Right atrium auricular region (tissue), 2 donors: ENCODE measurements around the gene TEC. TPM values are rescaled to one million over a fixed set of nuclear protein-coding genes. Genes with fewer than 3 reads are reported as not detected.

Experiments used
- DNase-seq: peaks from one replicate; pipeline ENCODE4 v3.0.0-alpha.2; 2019; ENCODE audit warnings: low spot score
- H3K27ac ChIP-seq, 2 donors: fragments of 200-600 bp; sonication (generic); 1 replicate in 1 of 2; 2 replicates in 1 of 2; pipeline ENCODE4 v1.5.1; 2016 to 2019
- H3K27me3 ChIP-seq, 2 donors: fragments of 200-600 bp; sonication (generic); one replicate each; pipeline versions ENCODE4 v1.5.1 to v1.6.0; 2017 to 2019
- H3K36me3 ChIP-seq: fragments of 200-600 bp; sonication (generic); one replicate; pipeline ENCODE4 v1.5.1; 2016
- H3K4me1 ChIP-seq, 2 donors: fragments of 200-600 bp; sonication (generic); one replicate each; pipeline versions ENCODE4 v1.5.1 to v1.6.0; 2017 to 2019
- H3K4me3 ChIP-seq, 2 donors: fragments of 200-600 bp; sonication (generic); 1 replicate in 1 of 2; 2 replicates in 1 of 2; pipeline ENCODE4 v1.5.1; 2017 to 2019; ENCODE audit warnings: mild to moderate bottlenecking in 1 of 2, moderate library complexity in 1 of 2
- H3K9me3 ChIP-seq, 2 donors: fragments of 200-600 bp; sonication (generic); one replicate each; pipeline ENCODE4 v1.5.1; 2019
- CTCF ChIP-seq, 2 donors: fragments of 200-600 bp; sonication (generic); IDR thresholded peaks; one replicate each; pipeline ENCODE4 v1.5.1; 2019; ENCODE audit warnings: antibody characterized with exemption in 2 of 2
- total RNA-seq, 2 donors: library from RNA; depleted of rRNA; stranded (reverse); fragments of >200 nt; gene quantifications; one replicate each; pipeline ENCODE4 v1.1.0, GENCODE V29; 2016

Gene TEC
- total RNA-seq, 2 donors from 2014 or later, result 1.1 to 1.3 TPM

- Histone ChIP-seq H3K9me3 (no peaks in the 10 kb centered on the region), H3K4me3 (no peak overlapping the region), H3K27ac (no peak overlapping the region), H3K27me3 (no peaks in the 10 kb centered on the region), H3K4me1 (no peaks in the 10 kb centered on the region), H3K36me3 (no peaks in the 10 kb centered on the region)
- DNase-seq, result no peak
- TF ChIP-seq CTCF (IDR thresholded peaks at IDR 0.05), result no peak
Measured at GRCh38 chr4:48100256-48100655, 169.4 kb downstream of the TEC start.

GRCh38 chr4:48095441-48095840 lies 174.2 kb downstream of the TEC start:
- no peak for TF ChIP-seq CTCF (IDR thresholded peaks at IDR 0.05)
- Histone ChIP-seq H3K4me3 (no peak overlapping the region), H3K27me3 (no peaks in the 10 kb centered on the region), H3K9me3 (no peaks in the 10 kb centered on the region), H3K27ac (no peak overlapping the region), H3K4me1 (no peaks in the 10 kb centered on the region), H3K36me3 (no peaks in the 10 kb centered on the region)
- DNase-seq, result no peak

GRCh38 chr4:48093991-48094416 lies 175.6 kb downstream of the TEC start:
- TF ChIP-seq CTCF (IDR thresholded peaks at IDR 0.05), result no peak
- H3K9me3 ChIP-seq, result no peaks in the 10 kb centered on the region

GRCh38 chr4:48090621-48091020 lies 179.0 kb downstream of the TEC start:
- Histone ChIP-seq H3K9me3 (no peaks in the 10 kb centered on the region), H3K4me3 (no peak overlapping the region), H3K4me1 (no peaks in the 10 kb centered on the region), H3K27me3 (no peaks in the 10 kb centered on the region), H3K36me3 (no peaks in the 10 kb centered on the region), H3K27ac (no peak overlapping the region)
- DNase-seq, result no peak
- TF ChIP-seq CTCF (IDR thresholded peaks at IDR 0.05), result no peak

More at GRCh38 chr4:48093991-48094416, 175.6 kb downstream of the TEC start:
- H3K27ac ChIP-seq, result no peak overlapping the region
- H3K36me3 ChIP-seq, result no peaks in the 10 kb centered on the region
- no peaks in the 10 kb centered on the region for H3K4me1 ChIP-seq
- no peak for DNase-seq
- no peaks in the 10 kb centered on the region for H3K27me3 ChIP-seq
- no peak overlapping the region for H3K4me3 ChIP-seq

GRCh38 chr4:48085821-48086589 lies 183.6 kb downstream of the TEC start:
- H3K27me3 ChIP-seq, result no peaks in the 10 kb centered on the region
- no peak for DNase-seq
- no peaks in the 10 kb centered on the region for H3K4me1 ChIP-seq
- H3K27ac ChIP-seq, result no peak overlapping the region
- H3K4me3 ChIP-seq, result no peak overlapping the region
- no peaks in the 10 kb centered on the region for H3K9me3 ChIP-seq
- H3K36me3 ChIP-seq, result no peaks in the 10 kb centered on the region
- TF ChIP-seq CTCF (IDR thresholded peaks at IDR 0.05), result no peak

Other genes starting within 250 kb of the TEC start
- gene TXK, start 135.6 kb downstream of the TEC start, total RNA-seq, result under 1 TPM; 0.35 to 0.44 TPM
- gene SLAIN2, start 71.7 kb upstream of the TEC start, total RNA-seq, result 100 to 1,000 TPM in 1 of 2 donors, 10 to 100 TPM in 1; 82.1 to 199 TPM
- gene SLC10A4, start 213.5 kb upstream of the TEC start, total RNA-seq, result not detected
- not detected for gene ZAR1, start 220.4 kb upstream of the TEC start, total RNA-seq